GM19372 (cell line): ENCODE results near the gene RTEL1.

Experiments used
- ATAC-seq: cut with Tn5 transposase; IDR thresholded peaks from one replicate; pipeline ENCODE4 v1.9.1; 2021; ENCODE audit warnings: mild to moderate bottlenecking, low read depth, moderate library complexity; ENCODE audit not compliant: unreplicated experiment

The RTEL1 gene

DNA sequence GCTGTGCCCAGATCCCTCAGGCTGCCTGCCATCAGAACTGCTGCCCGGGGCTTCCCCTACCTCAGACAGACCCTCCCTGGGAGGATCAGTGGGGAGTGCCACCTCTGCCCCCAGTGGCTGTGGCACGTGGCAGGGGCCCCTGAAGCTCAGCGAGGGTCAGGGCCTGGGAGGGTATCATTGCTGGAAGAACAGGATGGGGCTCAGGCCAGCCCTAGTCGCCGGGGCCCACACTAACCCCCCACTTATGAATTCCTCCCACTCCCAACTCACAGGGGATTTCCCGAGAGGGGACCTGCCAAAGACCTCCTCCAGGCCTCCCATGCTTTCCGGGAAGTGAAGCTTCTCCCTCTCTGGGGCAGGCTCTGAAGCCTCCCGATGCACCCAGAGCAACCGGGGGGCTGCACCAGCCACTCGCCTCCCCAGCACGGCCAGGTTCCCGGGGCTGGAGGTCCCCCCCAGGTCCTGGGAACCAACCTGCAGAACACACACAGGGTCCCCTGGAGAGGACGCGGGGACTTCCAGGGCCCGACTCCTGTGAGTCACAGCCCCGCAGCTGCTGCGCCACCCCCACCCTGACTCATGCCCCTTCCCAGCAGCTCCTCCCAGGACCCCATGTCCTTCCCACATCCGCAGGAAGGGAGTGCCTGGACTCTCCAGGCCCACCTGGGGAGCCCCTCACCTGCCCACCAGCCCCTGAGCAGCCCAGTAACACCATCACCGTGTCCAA, 40.8 kb downstream of the RTEL1 start:
- ATAC-seq = no peak

DNA sequence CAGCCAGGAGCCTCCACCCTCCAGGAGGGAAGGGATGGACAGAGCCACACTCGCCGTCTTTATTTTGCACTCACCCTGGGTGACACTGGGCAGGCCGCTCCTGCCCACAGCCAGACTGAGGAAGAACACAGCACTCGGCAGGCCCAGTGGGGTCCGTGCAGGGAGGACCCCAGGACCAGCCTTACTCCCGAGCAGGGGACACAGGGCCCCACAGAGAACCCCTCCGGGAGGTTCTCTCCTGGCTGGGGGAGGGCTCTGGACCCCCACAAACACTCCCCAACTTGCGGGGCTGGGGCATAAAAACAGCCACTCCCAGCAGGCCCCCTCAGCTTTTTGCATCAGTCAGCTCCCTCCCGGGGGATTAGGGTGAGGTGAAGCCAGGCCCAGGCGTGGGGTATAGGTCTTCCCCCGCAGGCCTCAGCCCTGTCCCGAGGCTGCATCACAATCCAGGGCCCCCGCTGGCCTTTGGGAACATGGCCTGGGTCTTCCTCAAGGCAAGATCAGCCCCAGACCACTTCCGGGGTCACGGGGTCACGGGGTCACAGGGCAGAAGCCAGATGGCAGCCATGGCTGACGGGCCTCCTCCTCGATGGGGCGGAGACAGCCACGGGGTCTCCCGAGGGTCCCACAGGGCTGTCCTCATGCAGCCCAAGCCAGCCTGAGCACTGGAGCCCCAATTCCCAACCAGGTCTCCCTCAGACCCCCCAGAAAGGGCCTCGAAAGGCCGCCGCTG, 41.5 kb downstream of the RTEL1 start:
- ATAC-seq = no peak

DNA sequence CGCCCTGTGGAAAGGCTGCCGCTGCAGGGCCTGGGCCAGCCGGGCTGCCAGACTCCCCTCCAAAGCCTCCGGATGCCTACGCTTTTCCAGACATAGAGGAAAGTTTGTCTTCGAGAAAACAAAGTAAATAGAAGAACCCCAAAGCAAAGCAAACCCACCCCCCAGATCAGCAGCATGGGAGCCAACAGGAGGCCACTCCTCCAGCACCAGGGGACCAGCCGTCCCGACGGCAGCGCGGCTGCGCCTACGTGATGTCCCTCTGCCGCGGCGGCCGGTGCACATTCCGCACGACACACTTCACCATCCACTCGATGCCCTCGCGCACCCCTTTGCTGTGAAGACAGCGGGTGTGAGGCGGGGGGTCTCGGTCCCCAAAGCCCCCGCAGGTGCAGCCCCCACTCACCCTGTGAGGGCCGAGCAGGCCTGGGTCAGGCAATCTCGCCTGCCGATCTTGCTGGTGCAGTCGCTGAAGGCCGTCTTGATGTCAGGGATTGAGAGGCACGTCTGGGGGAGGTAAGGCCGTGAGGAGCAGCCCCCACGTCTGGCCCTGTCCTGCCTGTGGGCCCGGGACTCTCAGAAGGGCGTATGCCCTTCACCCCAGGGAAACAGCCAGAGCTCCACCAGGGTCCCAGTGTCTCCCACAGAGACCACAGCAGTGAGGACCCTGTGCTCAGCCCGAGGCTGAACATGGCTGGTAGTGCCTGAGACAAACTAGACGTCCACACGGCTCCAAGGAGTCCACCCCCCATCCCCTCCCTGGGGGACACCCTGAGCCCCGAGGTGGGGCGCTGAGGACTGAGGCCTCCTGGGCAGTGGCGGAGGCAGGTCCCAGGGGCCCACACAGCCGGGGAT, 42.3 kb downstream of the RTEL1 start:
- no peak for ATAC-seq

DNA sequence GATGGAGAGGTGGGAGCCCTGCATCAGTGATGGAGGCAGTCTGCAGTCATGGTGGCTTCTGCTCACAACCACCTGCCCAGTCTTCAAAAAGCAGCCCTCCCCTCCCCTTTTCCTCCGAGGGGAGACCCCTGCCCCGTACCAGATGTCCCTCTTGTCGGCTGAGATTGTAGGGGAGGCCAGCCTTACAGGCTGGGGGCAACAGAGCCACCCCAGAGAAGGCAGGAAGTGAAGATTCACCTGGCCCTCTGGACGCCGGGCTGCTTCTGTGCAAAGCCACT, 42.9 kb downstream of the RTEL1 start:
- ATAC-seq = no peak

DNA sequence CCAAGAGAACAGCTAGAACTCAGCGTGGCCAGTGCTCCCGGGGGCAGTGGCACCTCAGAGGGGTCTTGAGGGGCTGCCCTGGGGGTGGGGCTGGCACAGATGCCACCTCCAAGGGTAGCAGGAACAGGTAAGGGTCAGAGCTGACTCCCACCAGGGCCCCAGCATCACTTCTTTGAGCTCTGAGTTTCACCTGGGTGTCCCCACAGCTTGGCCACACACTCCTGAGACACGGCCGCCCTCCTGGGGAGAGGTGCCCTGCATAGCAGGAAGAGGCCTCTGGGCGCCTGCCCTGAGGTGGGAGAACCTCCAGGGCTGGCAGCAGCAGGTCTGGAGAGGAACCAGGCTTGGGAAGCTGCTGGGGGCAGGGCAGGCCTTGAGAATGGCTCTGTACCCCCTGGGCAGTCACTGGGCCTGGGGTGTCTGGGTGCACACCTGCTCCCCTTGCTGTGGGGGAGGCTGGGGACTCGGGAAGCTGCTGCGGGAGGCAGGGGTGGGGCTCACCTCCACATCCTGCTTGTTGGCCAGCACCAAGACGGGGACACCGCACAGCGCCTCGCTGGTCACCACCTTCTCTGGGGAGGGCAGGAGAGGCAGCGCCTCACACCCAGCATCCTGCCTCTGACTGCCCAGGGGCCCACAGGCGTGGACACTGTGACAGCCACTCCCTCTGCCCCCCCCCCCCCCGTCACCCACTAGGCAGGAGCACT, 43.4 kb downstream of the RTEL1 start:
- no peak for ATAC-seq

DNA sequence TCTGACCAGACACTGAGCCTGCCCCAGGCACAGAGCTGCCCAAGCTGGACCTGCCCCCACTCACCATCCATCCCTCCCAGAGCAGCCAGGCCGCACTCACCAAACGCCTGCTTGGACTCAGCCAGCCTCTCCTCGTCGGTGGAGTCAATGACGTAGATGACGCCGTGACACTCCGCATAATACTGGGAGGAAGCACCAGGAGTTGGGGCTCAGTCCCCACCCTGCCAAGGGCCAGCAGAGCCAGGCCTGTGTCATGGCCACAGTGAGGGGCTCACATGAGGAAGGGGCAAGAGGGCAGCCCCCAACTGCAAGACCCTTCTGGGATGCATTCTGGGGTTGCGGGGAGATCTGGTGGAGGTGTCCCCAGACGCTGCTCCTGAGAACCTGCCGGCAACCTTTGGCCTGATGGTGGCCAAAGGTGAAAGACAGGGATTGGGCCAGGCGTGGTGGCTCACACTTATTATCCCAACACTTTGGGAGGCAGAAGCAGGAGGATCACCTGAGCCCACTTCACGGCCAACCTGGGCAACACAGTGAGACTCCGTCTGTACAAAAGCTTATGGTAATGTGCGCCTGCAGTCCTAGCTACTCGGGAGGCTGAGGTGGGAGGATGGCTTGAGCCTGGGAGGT, 44.0 kb downstream of the RTEL1 start:
- ATAC-seq = no peak

DNA sequence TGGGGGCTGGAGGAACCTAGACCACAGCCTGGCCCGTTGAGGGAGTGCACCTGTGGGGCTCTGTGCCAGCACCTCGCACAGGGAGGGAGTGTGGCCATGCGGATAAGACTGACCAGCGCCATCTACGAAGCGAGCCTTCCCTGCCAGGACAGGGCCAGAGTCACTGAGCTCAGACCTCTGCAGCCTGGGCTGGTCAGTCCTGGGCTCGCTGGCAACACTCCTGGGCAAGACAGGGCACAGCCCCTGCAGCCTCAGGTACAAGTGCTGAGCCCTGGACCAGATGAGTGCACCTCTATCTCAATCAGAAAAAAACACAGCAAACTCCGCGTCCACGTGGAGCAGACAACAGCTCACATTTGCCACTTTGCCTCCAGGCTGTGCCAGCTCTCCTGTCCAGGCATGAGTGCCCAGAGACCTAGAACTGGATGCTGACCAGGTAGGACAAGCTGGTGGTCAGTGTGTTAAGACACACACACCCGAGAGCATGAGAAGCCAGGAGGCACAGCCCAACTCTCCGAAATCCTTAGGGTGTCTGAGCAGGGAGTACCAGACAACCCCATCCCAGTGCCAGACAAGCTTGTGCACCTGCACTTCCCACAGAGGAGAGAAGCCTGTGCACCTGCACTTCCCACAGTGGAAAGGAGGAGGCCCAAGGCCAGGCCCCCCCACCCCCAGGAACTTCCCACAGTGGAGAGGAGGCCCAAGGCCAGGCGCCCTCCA, 44.8 kb downstream of the RTEL1 start:
- ATAC-seq = no peak

DNA sequence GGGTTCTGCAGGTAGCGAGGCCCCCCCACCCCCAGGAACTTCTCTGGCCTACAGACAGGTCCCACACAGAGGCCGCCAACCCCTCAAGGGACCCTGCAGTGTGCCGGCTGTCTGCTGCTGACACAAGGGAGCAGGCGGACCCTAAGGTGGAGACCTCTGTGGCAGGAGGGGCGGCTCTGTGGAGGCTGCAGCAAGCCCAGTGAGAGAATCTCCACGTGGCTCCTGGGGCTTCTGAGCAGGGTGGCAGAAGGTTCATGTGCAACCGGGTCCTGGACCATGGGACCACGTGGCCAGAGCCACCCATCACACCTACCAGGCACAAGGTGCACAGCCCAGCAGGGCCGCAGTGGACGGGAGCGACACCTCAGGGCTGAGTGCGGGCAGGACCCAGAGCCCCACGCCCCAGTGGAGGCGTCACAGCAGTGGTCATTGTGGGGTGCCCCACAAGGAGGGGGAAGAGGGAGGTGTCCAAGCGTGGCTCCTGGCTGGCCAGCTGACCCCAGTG, 45.4 kb downstream of the RTEL1 start:
- no peak for ATAC-seq

DNA sequence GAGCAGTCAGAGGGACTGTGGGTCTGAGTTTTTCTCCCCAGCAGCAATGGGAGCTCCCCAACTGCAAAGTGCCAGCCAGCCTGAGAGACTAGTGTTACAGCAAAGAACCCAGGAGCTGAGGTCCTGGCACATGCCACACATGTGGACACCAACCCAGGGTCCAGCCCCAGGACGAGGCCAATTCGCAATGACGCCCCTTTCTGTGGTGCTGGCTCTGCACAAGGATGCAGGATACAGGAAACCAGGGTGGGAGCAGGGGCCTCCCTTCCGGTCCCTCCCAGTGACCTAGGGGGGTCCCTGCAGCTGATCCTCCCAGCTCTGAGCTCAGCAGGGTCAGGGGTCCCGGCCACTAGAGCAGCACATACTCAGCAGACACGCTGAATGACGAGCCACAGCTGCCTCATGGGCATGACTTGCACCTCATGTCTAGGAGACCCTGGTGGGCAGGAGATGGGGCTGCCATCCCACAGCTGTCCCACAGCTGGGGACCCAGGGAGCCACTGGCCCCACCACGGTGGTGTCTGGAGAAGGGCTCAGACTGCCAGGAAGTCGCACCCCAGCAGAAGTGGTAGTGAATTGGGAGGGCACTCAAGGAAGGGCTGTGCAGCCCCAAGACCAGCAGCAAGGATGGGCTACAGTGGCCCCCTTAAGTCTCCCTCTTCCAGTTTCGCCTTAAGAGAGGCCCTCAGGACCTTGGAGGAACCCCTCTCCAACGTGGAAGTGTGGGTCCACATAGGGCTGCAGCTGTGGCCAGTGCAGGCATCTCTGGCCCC, 46.0 kb downstream of the RTEL1 start:
- ATAC-seq = no peak

DNA sequence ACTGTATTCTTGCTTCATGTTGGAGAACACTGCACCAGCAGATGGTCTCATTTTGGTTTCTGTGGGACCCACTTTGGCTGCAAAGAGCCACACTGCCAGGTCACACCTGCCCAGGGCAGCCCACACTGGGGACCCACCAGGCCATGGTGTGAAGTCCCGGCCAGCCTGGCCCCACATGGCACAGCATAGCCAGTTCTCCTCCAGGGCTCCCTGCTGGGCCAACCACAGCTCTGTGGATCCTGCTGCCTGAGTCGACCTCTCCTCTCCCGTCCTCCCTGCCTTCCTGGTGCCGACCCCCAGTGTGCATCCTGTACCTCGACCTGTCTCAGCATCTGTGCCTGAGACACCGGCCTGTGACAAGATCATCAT, 46.6 kb downstream of the RTEL1 start:
- ATAC-seq = no peak

DNA sequence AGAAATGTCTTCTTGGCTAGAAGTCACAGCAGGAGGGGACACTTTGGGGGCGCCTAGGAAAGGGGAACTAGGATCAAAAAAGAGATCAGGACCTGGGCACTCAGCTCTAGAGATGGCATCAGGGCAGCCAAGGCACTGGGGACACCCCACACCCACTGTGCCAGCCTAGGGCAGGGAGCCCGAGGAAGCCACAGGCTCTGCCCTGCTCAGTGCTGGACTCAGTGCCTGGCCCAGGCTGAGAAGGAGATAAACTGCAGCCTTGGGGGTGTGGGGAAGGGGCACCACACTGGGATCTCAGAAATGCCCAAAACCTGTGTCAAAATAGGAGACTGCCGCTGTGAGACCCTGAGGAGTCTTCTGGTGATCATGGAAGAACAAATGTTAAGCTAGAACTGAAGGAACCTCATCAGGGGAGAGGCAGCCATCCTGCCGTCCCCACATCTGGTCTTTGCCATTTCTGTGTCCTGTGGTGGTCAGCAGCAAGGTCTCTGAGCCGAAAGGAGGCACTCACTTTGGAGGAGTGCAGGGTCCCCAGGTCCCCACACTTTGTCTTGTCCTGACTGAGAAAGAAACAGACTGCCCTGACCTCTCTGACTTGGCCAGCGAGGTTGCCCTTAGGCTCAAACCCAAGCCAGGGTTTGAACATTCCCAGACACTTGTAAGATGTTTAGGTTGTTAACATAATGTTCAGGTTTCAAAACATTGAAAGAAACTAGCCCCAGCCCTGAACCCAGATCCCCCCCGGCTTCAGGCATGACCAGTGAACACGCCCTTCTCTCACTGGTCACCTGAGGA, 47.3 kb downstream of the RTEL1 start:
- ATAC-seq = no peak

DNA sequence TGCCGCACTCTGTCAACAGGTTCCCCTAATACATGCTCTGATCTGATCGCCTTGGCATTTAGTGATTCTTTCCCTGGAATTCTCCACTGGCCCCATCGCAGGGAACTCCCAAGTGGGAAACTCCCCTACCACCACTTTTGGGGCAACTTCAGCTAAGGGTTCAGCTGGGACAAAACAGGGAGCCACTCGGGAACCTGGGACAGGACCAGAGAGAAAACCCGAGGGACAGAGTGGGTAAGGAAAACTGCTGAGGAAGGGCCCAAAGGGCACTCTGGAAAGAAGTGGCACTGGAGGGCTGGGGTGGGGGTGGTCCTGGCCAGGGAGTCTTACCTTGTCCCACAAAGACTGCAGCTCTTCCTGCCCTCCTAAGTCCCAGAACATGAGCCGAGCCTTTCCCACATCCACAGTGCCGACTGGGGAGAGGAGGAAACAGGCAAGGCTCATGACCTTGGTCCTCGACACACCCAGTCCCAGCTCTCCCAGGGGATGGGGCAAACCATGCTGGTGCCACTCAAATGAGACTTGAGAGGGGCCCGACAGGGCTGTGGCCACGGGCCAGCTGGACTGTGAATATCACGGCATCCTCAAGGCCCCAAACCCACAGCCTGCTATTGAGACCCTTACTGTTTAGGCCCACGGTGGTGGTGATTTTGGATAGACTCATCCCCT, 48.0 kb downstream of the RTEL1 start:
- ATAC-seq = no peak

DNA sequence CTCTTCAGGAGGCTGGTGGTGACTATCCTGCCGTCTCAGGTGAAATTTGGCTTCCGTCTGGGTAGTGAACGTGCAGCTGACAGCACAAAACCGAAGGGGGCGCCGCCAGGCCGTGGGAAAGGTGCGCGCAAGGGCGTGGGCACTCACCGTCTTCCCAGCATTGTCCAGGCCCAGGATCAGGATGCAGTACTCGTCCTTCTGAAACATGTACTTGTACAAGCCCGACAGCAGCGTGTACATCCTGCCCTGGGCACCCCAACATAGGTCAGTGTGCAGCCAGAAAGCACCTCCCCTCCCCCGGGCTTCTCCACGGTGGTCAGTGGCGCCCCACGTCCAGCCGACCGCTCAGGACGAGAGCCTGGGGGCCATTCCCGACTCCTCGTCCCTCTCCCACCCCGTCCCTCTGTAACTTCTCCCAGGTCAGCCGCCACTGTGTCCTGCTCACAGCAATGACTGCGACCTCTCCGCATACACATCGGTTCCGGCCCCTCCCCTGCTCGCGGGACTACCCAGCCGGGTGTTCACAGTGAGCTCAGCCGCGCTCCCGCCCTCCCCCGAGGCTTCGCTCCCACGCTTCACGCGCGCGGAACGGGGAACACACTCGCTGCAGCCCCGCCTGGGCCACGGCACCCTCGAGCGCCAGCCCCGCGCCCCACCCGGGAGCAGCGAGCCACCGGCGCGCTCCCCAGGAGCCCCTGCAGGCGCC, 48.9 kb downstream of the RTEL1 start:
- peak; percentile 23 for ATAC-seq

DNA sequence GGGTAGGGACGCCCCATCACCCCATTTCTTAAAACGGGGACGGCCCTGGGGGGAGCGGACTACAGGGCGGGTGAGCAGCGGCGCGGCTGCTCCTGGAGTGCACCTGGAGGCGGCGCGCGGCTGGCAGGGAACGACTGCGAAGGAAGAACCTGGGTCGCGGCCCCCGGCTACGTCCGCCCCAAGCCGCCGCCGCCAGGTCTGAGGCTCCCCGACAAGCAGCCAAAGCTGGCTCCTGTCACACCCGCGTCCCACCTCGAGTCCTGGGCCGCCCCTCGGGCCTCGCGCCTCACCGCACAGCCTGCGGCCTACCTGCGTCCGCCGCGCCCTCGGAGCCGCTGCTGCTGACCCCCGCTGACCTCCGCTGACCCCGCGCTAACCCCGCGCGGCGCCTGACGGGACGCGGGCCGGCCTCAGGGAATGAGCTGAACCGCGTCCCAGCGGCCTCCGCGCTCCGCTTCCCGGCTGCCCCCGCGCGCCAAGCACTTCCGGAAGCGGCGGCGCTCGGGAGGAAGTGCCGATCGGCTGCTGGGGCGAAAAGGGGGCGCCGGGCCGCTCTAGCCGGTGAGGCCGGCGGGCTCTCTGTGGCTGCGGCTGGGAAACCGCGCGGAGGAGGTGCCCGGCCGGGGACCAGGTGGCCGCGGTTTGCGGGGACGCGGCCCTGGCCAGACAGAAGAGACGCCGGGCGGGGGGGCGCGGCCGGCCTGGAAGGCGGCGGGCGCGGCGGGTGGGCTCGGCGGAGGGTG, 49.6 kb downstream of the RTEL1 start, which contains the start of the genes ARFRP1 and ZGPAT:
TSS of gene ARFRP1 (minus strand) at position 419 of the 743 bp plus-strand sequence. CDS start 885 bp downstream, outside the sequence.
TSS of gene ZGPAT (plus strand) at position 482 of the 743 bp plus-strand sequence. CDS start 542 bp downstream, outside the sequence.
- ATAC-seq = peak; percentile 76

DNA sequence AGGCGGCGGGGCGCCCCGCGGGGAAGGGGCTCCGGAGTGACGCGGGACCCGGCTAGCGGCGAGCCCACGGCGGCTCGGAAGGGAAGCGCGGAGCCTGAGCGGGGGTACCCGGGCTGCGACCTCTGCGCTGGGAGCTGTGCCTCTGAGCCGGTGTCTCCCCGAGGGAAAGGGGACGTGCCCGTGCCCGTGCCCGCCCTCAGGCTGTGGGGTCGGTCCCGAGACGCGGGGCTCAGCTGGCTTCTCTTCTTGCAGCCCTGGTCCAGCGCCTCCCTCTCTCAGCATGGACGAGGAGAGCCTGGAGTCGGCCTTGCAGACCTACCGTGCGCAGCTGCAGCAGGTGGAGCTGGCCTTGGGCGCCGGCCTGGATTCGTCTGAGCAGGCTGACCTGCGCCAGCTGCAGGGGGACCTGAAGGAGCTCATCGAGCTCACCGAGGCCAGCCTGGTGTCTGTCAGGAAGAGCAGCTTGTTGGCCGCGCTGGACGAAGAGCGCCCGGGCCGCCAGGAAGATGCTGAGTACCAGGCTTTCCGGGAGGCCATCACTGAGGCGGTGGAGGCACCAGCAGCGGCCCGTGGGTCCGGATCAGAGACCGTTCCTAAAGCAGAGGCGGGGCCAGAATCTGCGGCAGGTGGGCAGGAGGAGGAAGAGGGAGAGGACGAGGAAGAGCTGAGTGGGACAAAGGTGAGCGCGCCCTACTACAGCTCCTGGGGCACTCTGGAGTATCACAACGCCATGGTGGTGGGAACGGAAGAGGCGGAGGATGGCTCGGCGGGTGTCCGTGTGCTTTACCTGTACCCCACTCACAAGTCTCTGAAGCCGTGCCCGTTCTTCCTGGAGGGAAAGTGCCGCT, 50.4 kb downstream of the RTEL1 start:
- ATAC-seq = no peak
